KMS-11 (cell line): ENCODE results near the gene LEP.

ENCODE experiments used
- H2AFZ ChIP-seq: fragments of 200-600 bp; sonication (generic); 2 replicates; pipeline ENCODE4 v1.6.1; 2016; ENCODE audit warnings: antibody characterized with exemption, mixed run types, low read depth
- H3K27ac ChIP-seq: fragments of 200-600 bp; sonication (generic); 2 replicates; pipeline ENCODE4 v1.6.1; 2016; ENCODE audit warnings: mild to moderate bottlenecking, mixed run types
- H3K27me3 ChIP-seq: fragments of 200-600 bp; sonication (generic); 2 replicates; pipeline ENCODE4 v1.6.1; 2017; ENCODE audit warnings: mild to moderate bottlenecking, low read depth, mixed run types, moderate library complexity; ENCODE audit not compliant: insufficient read depth
- H3K36me3 ChIP-seq: fragments of 200-600 bp; sonication (generic); 2 replicates; pipeline ENCODE4 v1.6.1; 2017; ENCODE audit warnings: mild to moderate bottlenecking, mixed run types; ENCODE audit not compliant: insufficient read depth
- H3K4me1 ChIP-seq: fragments of 200-600 bp; sonication (generic); 2 replicates; pipeline ENCODE4 v1.6.1; 2016; ENCODE audit warnings: mild to moderate bottlenecking, low read depth, mixed run types; ENCODE audit not compliant: poor library complexity, severe bottlenecking
- H3K4me2 ChIP-seq: fragments of 200-600 bp; sonication (generic); 2 replicates; pipeline ENCODE4 v1.7.0; 2016; ENCODE audit warnings: mild to moderate bottlenecking, mixed run types
- H3K4me3 ChIP-seq: fragments of 200-600 bp; sonication (generic); IDR thresholded peaks from 2 replicates; pipeline ENCODE4 v1.6.1; 2017; ENCODE audit warnings: low read depth, low read length, mixed read lengths; ENCODE audit not compliant: insufficient read depth
- H3K79me2 ChIP-seq: fragments of 200-600 bp; sonication (generic); 2 replicates; pipeline ENCODE4 v1.6.1; 2016; ENCODE audit warnings: low read depth, mixed run types; ENCODE audit not compliant: insufficient read depth
- H3K9ac ChIP-seq: fragments of 200-600 bp; sonication (generic); 2 replicates; pipeline ENCODE4 v1.6.1; 2016; ENCODE audit warnings: mild to moderate bottlenecking, mixed run types
- H4K20me1 ChIP-seq: fragments of 200-600 bp; sonication (generic); 2 replicates; pipeline ENCODE4 v1.6.1; 2016; ENCODE audit warnings: mild to moderate bottlenecking, mixed run types; ENCODE audit not compliant: insufficient read depth
- CTCF ChIP-seq: fragments of 200-600 bp; sonication (generic); conservative IDR thresholded peaks from 2 replicates; pipeline ENCODE4 v1.6.1; 2017; ENCODE audit warnings: low read depth, mild to moderate bottlenecking, antibody characterized with exemption, low read length, moderate library complexity, mixed read lengths

LEP gene

GRCh38 chr7:128271471-128271941, 30.4 kb downstream of the LEP start:
- Histone ChIP-seq H2AFZ (no peak overlapping the region), H3K4me2 (no peak overlapping the region), H3K9ac (no peak overlapping the region), H3K4me1 (no peaks in the 10 kb centered on the region), H3K27ac (no peak overlapping the region), H3K27me3 (no peaks in the 10 kb centered on the region), H3K79me2 (no peaks in the 10 kb centered on the region), H3K36me3 (no peaks in the 10 kb centered on the region), H4K20me1 (no peaks in the 10 kb centered on the region), H3K4me3 (no peak overlapping the region)
- no peak for TF ChIP-seq CTCF

- no peak overlapping the region for H2AFZ ChIP-seq
- no peaks in the 10 kb centered on the region for H3K79me2 ChIP-seq
- H3K27me3 ChIP-seq: no peaks in the 10 kb centered on the region
- no peak overlapping the region for H3K4me3 ChIP-seq
- no peaks in the 10 kb centered on the region for H4K20me1 ChIP-seq
- H3K27ac ChIP-seq: no peak overlapping the region
- no peak for TF ChIP-seq CTCF
- H3K36me3 ChIP-seq: no peaks in the 10 kb centered on the region
- no peak overlapping the region for H3K9ac ChIP-seq
- no peaks in the 10 kb centered on the region for H3K4me1 ChIP-seq
- no peak overlapping the region for H3K4me2 ChIP-seq
Measured at GRCh38 chr7:128271942-128272481, 30.9 kb downstream of the LEP start.

GRCh38 chr7:128274246-128274883, 33.3 kb downstream of the LEP start:
- H3K4me1 ChIP-seq: no peaks in the 10 kb centered on the region
- no peak overlapping the region for H3K4me3 ChIP-seq
- H3K27ac ChIP-seq: no peak overlapping the region
- H3K79me2 ChIP-seq: no peaks in the 10 kb centered on the region
- no peaks in the 10 kb centered on the region for H3K27me3 ChIP-seq
- H3K9ac ChIP-seq: no peak overlapping the region
- no peak overlapping the region for H2AFZ ChIP-seq
- H4K20me1 ChIP-seq: no peaks in the 10 kb centered on the region
- H3K4me2 ChIP-seq: no peak overlapping the region
- H3K36me3 ChIP-seq: no peaks in the 10 kb centered on the region
- no peak for TF ChIP-seq CTCF

- Histone ChIP-seq H3K79me2 (no peaks in the 10 kb centered on the region), H3K27me3 (no peaks in the 10 kb centered on the region), H3K9ac (no peak overlapping the region), H3K4me1 (no peaks in the 10 kb centered on the region), H3K36me3 (no peaks in the 10 kb centered on the region), H3K4me2 (no peak overlapping the region), H3K4me3 (no peak overlapping the region), H4K20me1 (no peaks in the 10 kb centered on the region), H3K27ac (no peak overlapping the region), H2AFZ (no peak overlapping the region)
- no peak for TF ChIP-seq CTCF
Measured at GRCh38 chr7:128274884-128275603, 34.0 kb downstream of the LEP start.
